Neutrophil (primary cell): ENCODE results near the gene HBA1.

ENCODE experiments used
- H3K27ac ChIP-seq: fragments of 200-600 bp; sonication (generic); 2 replicates; pipeline ENCODE4 v1.5.1; 2016; ENCODE audit warnings: mild to moderate bottlenecking, moderate library complexity
- H3K27me3 ChIP-seq: fragments of 200-600 bp; sonication (generic); 2 replicates; pipeline ENCODE4 v1.6.0; 2016; ENCODE audit warnings: mild to moderate bottlenecking
- H3K36me3 ChIP-seq: fragments of 200-600 bp; sonication (generic); 2 replicates; pipeline ENCODE4 v1.5.1; 2017
- H3K4me1 ChIP-seq, 2 experiments: fragments of 200-600 bp in 1 of 2; sonication (generic) in 1 of 2; 1 replicate in 1 of 2; 2 replicates in 1 of 2; pipeline versions ENCODE4 v1.5.1 to v1.6.1; 2013 to 2016; ENCODE audit warnings: low read depth in 1 of 2, low read length in 1 of 2, mild to moderate bottlenecking in 1 of 2, moderate library complexity in 1 of 2; ENCODE audit not compliant: control insufficient read depth in 1 of 2, insufficient read depth in 1 of 2
- H3K4me3 ChIP-seq, 2 experiments: fragments of 200-600 bp in 1 of 2; sonication (generic) in 1 of 2; 1 replicate in 1 of 2; 2 replicates in 1 of 2; pipeline ENCODE4 v1.5.1; 2013 to 2016; ENCODE audit warnings: low read depth in 1 of 2, low read length in 1 of 2, mild to moderate bottlenecking in 1 of 2, moderate library complexity in 1 of 2
- H3K9me3 ChIP-seq: fragments of 200-600 bp; sonication (generic); 2 replicates; pipeline ENCODE4 v1.5.1; 2016
- CTCF ChIP-seq: fragments of 200-600 bp; sonication (generic); IDR thresholded peaks from 2 replicates; pipeline ENCODE4 v1.5.1; 2016; ENCODE audit warnings: antibody characterized with exemption

HBA1 gene

GRCh38 chr16:164827-165538, 11.5 kb upstream of the HBA1 start:
- H3K4me1 ChIP-seq = peaks cover 5 to 6% of the 10 kb centered on the region in 2 experiments
- no peaks in the 10 kb centered on the region for H3K9me3 ChIP-seq
- H3K27me3 ChIP-seq = peaks cover 88% of the 10 kb centered on the region
- H3K36me3 ChIP-seq = no peaks in the 10 kb centered on the region
- no peak overlapping the region for H3K4me3 ChIP-seq
- no peak for TF ChIP-seq CTCF
- H3K27ac ChIP-seq = no peak overlapping the region

GRCh38 chr16:165539-166374, 10.7 kb upstream of the HBA1 start, which contains the start of gene HBM:
TSS of gene HBM (plus strand) at chr16:165978. CDS start at chr16:165998, 20 bp downstream.
- Histone ChIP-seq H3K9me3 (no peaks in the 10 kb centered on the region), H3K36me3 (no peaks in the 10 kb centered on the region), H3K4me3 (no peak within 1 kb of the TSS), H3K4me1 (peaks cover 5 to 6% of the 10 kb centered on the region in 2 experiments), H3K27me3 (peaks cover 90% of the 10 kb centered on the region), H3K27ac (no peak within 1 kb of the TSS)
- TF ChIP-seq CTCF = no peak

GRCh38 chr16:166375-167121, 9.9 kb upstream of the HBA1 start:
- no peak overlapping the region for H3K27ac ChIP-seq
- no peak for TF ChIP-seq CTCF
- H3K9me3 ChIP-seq = no peaks in the 10 kb centered on the region
- no peak overlapping the region for H3K4me3 ChIP-seq
- peaks cover 5 to 6% of the 10 kb centered on the region in 2 experiments for H3K4me1 ChIP-seq
- no peaks in the 10 kb centered on the region for H3K36me3 ChIP-seq
- peaks cover 90% of the 10 kb centered on the region for H3K27me3 ChIP-seq

- Histone ChIP-seq H3K27me3 (peaks cover 90% of the 10 kb centered on the region), H3K36me3 (no peaks in the 10 kb centered on the region), H3K27ac (no peak overlapping the region), H3K4me3 (no peak overlapping the region), H3K9me3 (no peaks in the 10 kb centered on the region), H3K4me1 (peaks cover 5 to 6% of the 10 kb centered on the region in 2 experiments)
- TF ChIP-seq CTCF = no peak
Observed at GRCh38 chr16:167122-167690, 9.3 kb upstream of the HBA1 start.

- TF ChIP-seq CTCF = no peak
- Histone ChIP-seq H3K36me3 (no peaks in the 10 kb centered on the region), H3K27ac (no peak overlapping the region), H3K9me3 (no peaks in the 10 kb centered on the region), H3K4me1 (peaks cover 5 to 6% of the 10 kb centered on the region in 2 experiments), H3K4me3 (no peak overlapping the region), H3K27me3 (peaks cover 82% of the 10 kb centered on the region)
Observed at GRCh38 chr16:168424-168823, 8.1 kb upstream of the HBA1 start.
